Adrenal gland (tissue), 12 donors: Measurements from ENCODE around the gene MAPRE3. TPM values are rescaled to one million over a fixed set of nuclear protein-coding genes. Genes with fewer than 3 reads are reported as not detected.

ENCODE experiments used
- DNase-seq, 7 donors: peaks; one replicate each; pipeline ENCODE4 v3.0.0-alpha.2; 2019 to 2020
- H3K27ac ChIP-seq, 5 donors: fragments of 200-600 bp; sonication (generic) in 4 of 5; 1 replicate in 3 of 5; 2 replicates in 2 of 5; pipeline versions ENCODE4 v1.5.1 to v1.8.0; 2016 to 2020; ENCODE audit warnings: mild to moderate bottlenecking in 1 of 5
- H3K27me3 ChIP-seq: fragments of 200-600 bp; 2 replicates; pipeline ENCODE4 v1.8.0; 2021
- H3K36me3 ChIP-seq, 2 donors: fragments of 200-600 bp; replicated peaks in 1 of 2; 1 replicate in 1 of 2; 2 replicates in 1 of 2; pipeline versions ENCODE4 v1.5.1 to v1.8.0; 2018 to 2022
- H3K4me1 ChIP-seq, 2 donors: fragments of 200-600 bp; replicated peaks in 1 of 2; 1 replicate in 1 of 2; 2 replicates in 1 of 2; pipeline versions ENCODE4 v1.5.1 to v1.8.0; 2018 to 2021
- H3K4me3 ChIP-seq, 4 donors: fragments of 200-600 bp; sonication (generic) in 3 of 4; one replicate each; pipeline ENCODE4 v1.5.1; 2016 to 2018
- H3K9me3 ChIP-seq, 3 donors: fragments of 200-600 bp; sonication (generic) in 1 of 3; replicated peaks in 1 of 3; 1 replicate in 2 of 3; 2 replicates in 1 of 3; pipeline versions ENCODE4 v1.5.1 to v1.8.0; 2016 to 2021
- CTCF ChIP-seq, 6 experiments: fragments of 450-650 bp in 4 of 6; fragments of 200-600 bp in 2 of 6; sonication (generic) in 1 of 6; IDR thresholded peaks; 1 replicate in 5 of 6; 2 replicates in 1 of 6; pipeline versions ENCODE4 v1.5.1 to v1.8.0; 2016 to 2021; ENCODE audit warnings: antibody characterized with exemption in 6 of 6, mild to moderate bottlenecking in 2 of 6, moderate library complexity in 1 of 6
- POLR2A ChIP-seq, 2 donors: fragments of 450-650 bp; IDR thresholded peaks; one replicate each; pipeline ENCODE4 v1.6.1; 2017; ENCODE audit warnings: antibody characterized with exemption in 2 of 2, mild to moderate bottlenecking in 2 of 2, moderate library complexity in 1 of 2
- WGBS, 4 donors: extraction: QIAGEN DNeasy Blood & Tissue Kit in 2 of 4; methylation state at CpG; one replicate each; pipeline versions ENCODE4 v1.1.5 to v1.1.7; 2013 to 2017; 5-methylcytosine and 5-hydroxymethylcytosine counted together
- intact Hi-C, 2 donors: fragments of 100-400 bp; cut with DNase I; formaldehyde crosslinking; loops; one replicate each; pipeline versions ENCODE4 v1.14.1 to v1.15.0; 2022 to 2023
- polyA plus RNA-seq, 3 donors: library from polyadenylated mRNA; stranded (reverse); fragments of 200-250 nt in 2 of 3; fragments of 350-450 nt in 1 of 3; fragmentation: Illumina TruSeq in 1 of 3; extraction: RNeasy Lipid Tissue Mini Kit (QIAGEN cat#74804) in 1 of 3; gene quantifications; one replicate each; pipeline ENCODE4 v1.2.3, GENCODE V29; 2013 to 2014
- total RNA-seq, 9 donors: library from RNA; depleted of rRNA in 4 of 9; stranded (reverse); fragments of >200 nt in 4 of 9; fragments of 120-200 nt in 1 of 9; fragmentation: NEBNext Ultra II Directional in 1 of 9; extraction: Animal tissue kit (Norgen Biotek cat#: 25700) in 1 of 9; gene quantifications; one replicate each; pipeline versions ENCODE4 v1.1.0 to v1.2.4, GENCODE V29; 2013 to 2023
- donor health status: healthy with polysubstance abuse.
- donor health status: Bipolar disorder and iron deficiency.
- donor health status: DM: yes; HTN: yes; CAD: no.
- donor health status: DM: no; HTN: no; CAD: no.
- donor health status: DM: no; HTN: no; CAD: no.
- donor health status: DM: yes; HTN: yes; CAD: no.

The MAPRE3 gene
- total and polyA plus RNA-seq, 12 donors = 11.0 to 73.0 (median 19.3) TPM

GRCh38 chr2:26945991-26946750 is 24.3 kb upstream of the MAPRE3 start:
- Histone ChIP-seq H3K27me3 (peaks cover 10% of the 10 kb centered on the region), H3K4me1 (no peaks in the 10 kb centered on the region), H3K36me3 (no peaks in the 10 kb centered on the region), H3K27ac (no peak overlapping the region), H3K9me3 (no peaks in the 10 kb centered on the region), H3K4me3 (no peak overlapping the region)
- DNase-seq = no peak
- TF ChIP-seq POLR2A (IDR thresholded peaks at IDR 0.05) = no peak
- TF ChIP-seq CTCF (IDR thresholded peaks at IDR 0.05) = no peak
- 70 to 84% (median 75%) methylated on average over 7 to 12 of the region's 12 CpGs for WGBS, 4 donors
- intact Hi-C loops = no loop called here

DNA sequence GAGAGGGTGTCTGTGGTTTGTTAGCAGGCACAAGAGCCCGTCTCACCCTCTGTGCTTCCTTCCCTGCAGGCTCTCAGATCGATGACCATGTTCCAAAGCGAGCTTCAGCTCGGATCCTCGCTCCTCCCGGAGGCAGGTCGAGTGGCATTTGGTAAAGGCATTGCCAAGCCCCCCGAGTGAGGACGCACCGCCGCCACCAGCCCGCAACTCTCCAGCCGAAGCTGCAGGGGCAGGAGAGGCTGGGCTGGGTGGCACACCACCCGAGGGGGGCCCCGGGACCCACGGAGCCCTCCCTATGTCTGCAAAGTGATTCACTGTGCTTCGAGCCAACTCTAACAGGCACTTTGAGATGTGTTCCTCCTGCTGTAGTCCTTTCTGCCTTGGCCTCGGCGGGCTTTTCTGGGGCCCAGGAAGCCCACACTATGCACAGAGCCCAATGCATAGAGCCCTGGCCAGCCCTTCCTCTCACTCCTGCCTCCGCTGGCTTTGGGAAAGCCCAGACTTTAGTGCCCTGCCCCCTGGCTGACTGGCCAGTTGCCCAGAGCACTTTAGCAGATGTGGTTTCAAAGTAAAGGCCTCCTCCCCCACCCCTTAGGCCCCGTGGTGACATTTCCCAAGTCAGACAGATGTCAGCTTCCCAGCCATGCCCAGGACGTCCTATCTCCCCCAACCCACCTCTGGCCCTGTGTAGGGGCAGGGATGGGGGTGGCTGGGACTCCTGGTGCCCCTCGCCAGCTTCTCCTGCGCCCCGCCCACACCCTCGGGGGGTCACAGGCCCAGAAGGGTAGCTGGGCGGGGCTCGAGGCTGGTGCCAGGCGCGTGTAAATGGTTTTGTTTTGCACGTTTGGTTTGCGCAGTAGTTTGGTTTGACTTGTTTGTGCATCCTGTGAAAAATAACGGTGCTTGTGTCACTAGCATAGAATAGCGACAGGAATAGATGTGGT is 23.3 kb upstream of the MAPRE3 start:
- 56 to 70% (median 64%) methylated on average over 16 to 34 of the region's 34 CpGs for WGBS, 4 donors
- Histone ChIP-seq H3K9me3 (no peaks in the 10 kb centered on the region), H3K27me3 (peaks cover 10% of the 10 kb centered on the region), H3K27ac (no peak overlapping the region), H3K4me3 (no peak overlapping the region), H3K36me3 (no peaks in the 10 kb centered on the region), H3K4me1 (no peaks in the 10 kb centered on the region)
- DNase-seq = peak in 3 of 7 donors; percentile 32 to 39 (median 37)
- TF ChIP-seq POLR2A (IDR thresholded peaks at IDR 0.05) (no peak), CTCF (IDR thresholded peaks at IDR 0.05) (no peak)
- intact Hi-C loops = no loop called here

GRCh38 chr2:26948800-26949199 is 21.6 kb upstream of the MAPRE3 start:
- Histone ChIP-seq H3K36me3 (no peaks in the 10 kb centered on the region), H3K4me1 (no peaks in the 10 kb centered on the region), H3K9me3 (no peaks in the 10 kb centered on the region), H3K27me3 (peaks cover 8% of the 10 kb centered on the region), H3K27ac (no peak overlapping the region), H3K4me3 (no peak overlapping the region)
- DNase-seq = no peak
- TF ChIP-seq CTCF (IDR thresholded peaks at IDR 0.05) = no peak
- no peak for TF ChIP-seq POLR2A (IDR thresholded peaks at IDR 0.05)
- intact Hi-C loops = no loop called here
- 82 to 88% (median 84%) methylated on average over 3 of the region's 3 CpGs for WGBS, 4 donors

DNA sequence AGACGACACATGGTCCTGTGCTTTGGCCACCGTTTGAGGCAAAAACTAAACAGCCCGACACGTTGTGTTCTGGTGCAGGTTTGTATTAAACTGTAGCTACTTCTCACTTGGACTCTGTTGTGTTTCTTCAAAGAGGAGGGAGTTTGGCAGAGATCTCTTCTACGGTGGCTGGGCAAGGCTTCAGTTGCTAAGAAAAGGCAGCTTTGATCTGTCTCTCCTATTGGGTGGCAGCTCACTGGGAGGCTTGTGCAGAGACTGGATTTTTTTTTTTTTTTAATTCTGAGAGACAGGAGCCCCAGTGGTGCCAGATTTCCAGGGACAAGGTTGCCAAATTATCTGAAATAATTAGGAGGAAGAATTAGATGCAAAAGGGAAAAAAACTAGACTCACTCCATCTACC is 20.2 kb upstream of the MAPRE3 start:
- TF ChIP-seq POLR2A (IDR thresholded peaks at IDR 0.05) = no peak
- no peak for TF ChIP-seq CTCF (IDR thresholded peaks at IDR 0.05)
- intact Hi-C loops = no loop called here

More for the DNA sequence above, 20.2 kb upstream of the MAPRE3 start:
- no peak overlapping the region for H3K27ac ChIP-seq
- no peaks in the 10 kb centered on the region for H3K9me3 ChIP-seq
- H3K36me3 ChIP-seq = no peaks in the 10 kb centered on the region
- peaks cover 18% of the 10 kb centered on the region for H3K27me3 ChIP-seq
- no peak overlapping the region for H3K4me3 ChIP-seq
- DNase-seq = no peak
- no peaks in the 10 kb centered on the region for H3K4me1 ChIP-seq
- WGBS, 4 donors = 66 to 80% (median 71%) methylated on average over 2 to 5 of the region's 5 CpGs
